Measurements from ENCODE around the gene PLEKHO2.
A peak's percentile ranks its signal among the peaks of the same experiment; 100 is the strongest.

PLEKHO2 gene

GRCh38 chr15:64816452-64816851, 25.3 kb upstream of the PLEKHO2 start:
- ATAC-seq (ENCODE audit: low read depth) (no peak), DNase-seq (ENCODE audit: low spot score) (no peak)
- Histone ChIP-seq H3K36me3 (ENCODE audit: low read depth) (peaks cover 48% of the 10 kb centered on the region), H3K4me3 (ENCODE audit: severe bottlenecking) (no peak overlapping the region), H3K4me1 (ENCODE audit: insufficient read depth, poor library complexity, severe bottlenecking) (no peaks in the 10 kb centered on the region), H3K9me3 (ENCODE audit: severe bottlenecking) (no peaks in the 10 kb centered on the region), H3K27ac (ENCODE audit: poor library complexity, severe bottlenecking) (no peak overlapping the region), H3K27me3 (ENCODE audit: insufficient read depth, poor library complexity, severe bottlenecking) (no peaks in the 10 kb centered on the region)
- TF ChIP-seq CTCF (IDR thresholded peaks at IDR 0.05; ENCODE audit: poor library complexity, severe bottlenecking) = no peak

- DNase-seq (ENCODE audit: low spot score) = no peak
- Histone ChIP-seq H3K27me3 (ENCODE audit: insufficient read depth, poor library complexity, severe bottlenecking) (no peaks in the 10 kb centered on the region), H3K9me3 (ENCODE audit: severe bottlenecking) (no peaks in the 10 kb centered on the region), H3K36me3 (ENCODE audit: low read depth) (peaks cover 33% of the 10 kb centered on the region), H3K4me3 (ENCODE audit: severe bottlenecking) (peak overlapping the region; percentile 50), H3K27ac (ENCODE audit: poor library complexity, severe bottlenecking) (peak overlapping the region; percentile 41), H3K4me1 (ENCODE audit: insufficient read depth, poor library complexity, severe bottlenecking) (peaks cover 7% of the 10 kb centered on the region)
- ATAC-seq (ENCODE audit: low read depth) = peak; percentile 17
- TF ChIP-seq CTCF (IDR thresholded peaks at IDR 0.05; ENCODE audit: poor library complexity, severe bottlenecking) = no peak
These were observed 16.7 kb upstream of the PLEKHO2 start for GRCh38 chr15:64824929-64825430.

GRCh38 chr15:64825431-64826294, 16.1 kb upstream of the PLEKHO2 start, which contains the start of gene PIF1:
TSS of gene PIF1 (minus strand) at chr15:64825647. CDS start at chr15:64824335, 1,312 bp downstream.
- Histone ChIP-seq H3K27ac (ENCODE audit: poor library complexity, severe bottlenecking) (peak within 1 kb of the TSS; percentile 41), H3K4me1 (ENCODE audit: insufficient read depth, poor library complexity, severe bottlenecking) (peaks cover 7% of the 10 kb centered on the region), H3K27me3 (ENCODE audit: insufficient read depth, poor library complexity, severe bottlenecking) (no peaks in the 10 kb centered on the region), H3K36me3 (ENCODE audit: low read depth) (peaks cover 26% of the 10 kb centered on the region), H3K4me3 (ENCODE audit: severe bottlenecking) (peak within 1 kb of the TSS; percentile 50), H3K9me3 (ENCODE audit: severe bottlenecking) (no peaks in the 10 kb centered on the region)
- ATAC-seq (ENCODE audit: low read depth) (peak; percentile 93), DNase-seq (ENCODE audit: low spot score) (peak; percentile 98)
- TF ChIP-seq CTCF (IDR thresholded peaks at IDR 0.05; ENCODE audit: poor library complexity, severe bottlenecking) = no peak

GRCh38 chr15:64828985-64829384, 12.7 kb upstream of the PLEKHO2 start:
- DNase-seq (ENCODE audit: low spot score) = no peak
- H3K27ac ChIP-seq (ENCODE audit: poor library complexity, severe bottlenecking) = no peak overlapping the region
- H3K4me1 ChIP-seq (ENCODE audit: insufficient read depth, poor library complexity, severe bottlenecking) = peaks cover 4% of the 10 kb centered on the region
- peak; percentile 15; the same call in 1 of the 3 replicates for ATAC-seq (ENCODE audit: low read depth)
- no peak overlapping the region for H3K4me3 ChIP-seq (ENCODE audit: severe bottlenecking)
- H3K36me3 ChIP-seq (ENCODE audit: low read depth) = no peaks in the 10 kb centered on the region
- TF ChIP-seq CTCF (IDR thresholded peaks at IDR 0.05; ENCODE audit: poor library complexity, severe bottlenecking) = no peak
- no peaks in the 10 kb centered on the region for H3K9me3 ChIP-seq (ENCODE audit: severe bottlenecking)
- H3K27me3 ChIP-seq (ENCODE audit: insufficient read depth, poor library complexity, severe bottlenecking) = no peaks in the 10 kb centered on the region

GRCh38 chr15:64833690-64834089, 8.0 kb upstream of the PLEKHO2 start:
- no peak for TF ChIP-seq CTCF (IDR thresholded peaks at IDR 0.05; ENCODE audit: poor library complexity, severe bottlenecking)
- no peak for ATAC-seq (ENCODE audit: low read depth)
- no peak for DNase-seq (ENCODE audit: low spot score)

More at GRCh38 chr15:64833690-64834089, 8.0 kb upstream of the PLEKHO2 start:
- no peaks in the 10 kb centered on the region for H3K36me3 ChIP-seq (ENCODE audit: low read depth)
- no peaks in the 10 kb centered on the region for H3K27me3 ChIP-seq (ENCODE audit: insufficient read depth, poor library complexity, severe bottlenecking)
- H3K4me3 ChIP-seq (ENCODE audit: severe bottlenecking) = no peak overlapping the region
- no peaks in the 10 kb centered on the region for H3K9me3 ChIP-seq (ENCODE audit: severe bottlenecking)
- H3K27ac ChIP-seq (ENCODE audit: poor library complexity, severe bottlenecking) = no peak overlapping the region
- H3K4me1 ChIP-seq (ENCODE audit: insufficient read depth, poor library complexity, severe bottlenecking) = peaks cover 2% of the 10 kb centered on the region
